H9 (cell line): Measurements from ENCODE around the gene SLC31A2. TPM values are rescaled to one million over a fixed set of nuclear protein-coding genes. Genes with fewer than 3 reads are reported as not detected.

Experiments
- DNase-seq: peaks from one replicate; pipeline ENCODE4 v3.0.0-alpha.2; 2017
- H2AFZ ChIP-seq: one replicate; pipeline ENCODE4 v1.6.1; 2013; ENCODE audit warnings: mild to moderate bottlenecking, low read length, control low read depth, moderate library complexity
- H2AK5ac ChIP-seq: 2 replicates; pipeline ENCODE4 v1.6.1; 2013; ENCODE audit warnings: low read length, control low read depth, mixed read lengths; ENCODE audit not compliant: insufficient read length
- H2BK120ac ChIP-seq: one replicate; pipeline ENCODE4 v1.6.1; 2013; ENCODE audit warnings: low read depth, mild to moderate bottlenecking, low read length, control low read depth, inconsistent platforms; ENCODE audit not compliant: poor library complexity, severe bottlenecking
- H2BK12ac ChIP-seq: 2 replicates; pipeline ENCODE4 v1.6.1; 2013; ENCODE audit warnings: low read length, control low read depth, mixed read lengths, low read depth; ENCODE audit not compliant: insufficient read length
- H2BK15ac ChIP-seq: 2 replicates; pipeline ENCODE4 v1.6.1; 2013; ENCODE audit warnings: low read depth, low read length, control low read depth
- H2BK20ac ChIP-seq: one replicate; pipeline ENCODE4 v1.6.1; 2013; ENCODE audit warnings: low read depth, mild to moderate bottlenecking, low read length, control low read depth, inconsistent platforms; ENCODE audit not compliant: poor library complexity, severe bottlenecking
- H2BK5ac ChIP-seq: 2 replicates; pipeline ENCODE4 v1.6.1; 2013; ENCODE audit warnings: low read length, control low read depth, mixed read lengths; ENCODE audit not compliant: insufficient read length
- H3K14ac ChIP-seq: 2 replicates; pipeline ENCODE4 v1.6.1; 2013; ENCODE audit warnings: low read length, control low read depth; ENCODE audit not compliant: insufficient read depth
- H3K18ac ChIP-seq: 2 replicates; pipeline ENCODE4 v1.6.1; 2013; ENCODE audit warnings: low read depth, mild to moderate bottlenecking, mixed read lengths, low read length, control low read depth; ENCODE audit not compliant: insufficient read length
- H3K23ac ChIP-seq: 2 replicates; pipeline ENCODE4 v1.6.1; 2013; ENCODE audit warnings: low read length, control low read depth, mixed read lengths, low read depth; ENCODE audit not compliant: insufficient read length
- H3K23me2 ChIP-seq: 2 replicates; pipeline ENCODE4 v1.6.1; 2013; ENCODE audit warnings: low read depth, mild to moderate bottlenecking, mixed read lengths, low read length, control low read depth; ENCODE audit not compliant: insufficient read length, poor library complexity, severe bottlenecking
- H3K27ac ChIP-seq: 2 replicates; pipeline ENCODE4 v1.5.1; 2013; ENCODE audit warnings: low read length, control low read depth, mixed read lengths, low read depth; ENCODE audit not compliant: insufficient read length
- H3K27me3 ChIP-seq: 2 replicates; pipeline ENCODE4 v1.6.1; 2013; ENCODE audit warnings: low read length, control low read depth, inconsistent platforms; ENCODE audit not compliant: insufficient read depth
- H3K4ac ChIP-seq: 2 replicates; pipeline ENCODE4 v1.6.1; 2013; ENCODE audit warnings: low read depth, mild to moderate bottlenecking, control low read depth, inconsistent platforms, low read length, moderate library complexity
- H3K4me1 ChIP-seq: 2 replicates; pipeline ENCODE4 v1.6.1; 2013; ENCODE audit warnings: low read length, control low read depth, inconsistent platforms; ENCODE audit not compliant: insufficient read depth
- H3K4me2 ChIP-seq: 2 replicates; pipeline ENCODE4 v1.6.1; 2013; ENCODE audit warnings: low read length, control low read depth, mixed read lengths; ENCODE audit not compliant: insufficient read length, insufficient read depth
- H3K56ac ChIP-seq: 2 replicates; pipeline ENCODE4 v1.6.1; 2013; ENCODE audit warnings: low read depth, mild to moderate bottlenecking, mixed read lengths, low read length, control low read depth; ENCODE audit not compliant: insufficient read length
- H3K79me1 ChIP-seq: 2 replicates; pipeline ENCODE4 v1.6.1; 2013; ENCODE audit warnings: low read depth, mild to moderate bottlenecking, moderate library complexity, low read length, control low read depth, inconsistent platforms; ENCODE audit not compliant: insufficient read depth, poor library complexity, severe bottlenecking
- H3K79me2 ChIP-seq: 2 replicates; pipeline ENCODE4 v1.6.1; 2013; ENCODE audit warnings: low read length, control low read depth, inconsistent platforms; ENCODE audit not compliant: insufficient read depth
- H3K9ac ChIP-seq: 2 replicates; pipeline ENCODE4 v1.6.1; 2013; ENCODE audit warnings: low read length, control low read depth, mixed read lengths; ENCODE audit not compliant: insufficient read length; ENCODE audit errors: extremely low read depth
- H3K9me3 ChIP-seq: one replicate; pipeline ENCODE4 v1.6.1; 2013; ENCODE audit warnings: low read depth, low read length, inconsistent platforms; ENCODE audit not compliant: control insufficient read depth
- H3T11ph ChIP-seq: one replicate; pipeline ENCODE4 v1.6.1; 2013; ENCODE audit warnings: mild to moderate bottlenecking, low read length, control low read depth, inconsistent platforms
- H4K20me1 ChIP-seq: one replicate; pipeline ENCODE4 v1.6.1; 2013; ENCODE audit not compliant: control insufficient read depth, insufficient read length, insufficient read depth
- H4K5ac ChIP-seq: 2 replicates; pipeline ENCODE4 v1.6.1; 2013; ENCODE audit warnings: low read depth, mild to moderate bottlenecking, mixed read lengths, low read length, control low read depth; ENCODE audit not compliant: insufficient read length
- H4K8ac ChIP-seq: replicated peaks from 2 replicates; pipeline ENCODE4 v1.6.1; 2013; ENCODE audit warnings: low read length, control low read depth, mixed read lengths, low read depth; ENCODE audit not compliant: insufficient read length
- H4K91ac ChIP-seq: 2 replicates; pipeline ENCODE4 v1.6.1; 2013; ENCODE audit warnings: low read depth, mild to moderate bottlenecking, moderate library complexity, mixed read lengths, low read length, control low read depth; ENCODE audit not compliant: insufficient read length
- H3K27ac Mint-ChIP-seq, 3 experiments: 2 replicates in 2 of 3; 3 replicates in 1 of 3; pipeline ENCODE4 v1.8.0; 2020 to 2021; ENCODE audit warnings: mixed read lengths in 3 of 3, mild to moderate bottlenecking in 1 of 3, moderate library complexity in 1 of 3
- H3K27me3 Mint-ChIP-seq: 2 replicates; pipeline ENCODE4 v1.8.0; 2021; ENCODE audit warnings: low read depth, mild to moderate bottlenecking, moderate library complexity, mixed read lengths
- H3K36me3 Mint-ChIP-seq, 3 experiments: 2 replicates in 2 of 3; 3 replicates in 1 of 3; pipeline ENCODE4 v1.8.0; 2020 to 2021; ENCODE audit warnings: low read depth in 3 of 3, mixed read lengths in 3 of 3; ENCODE audit not compliant: insufficient read depth in 1 of 3
- H3K4me1 Mint-ChIP-seq, 2 experiments: 2 replicates each; pipeline ENCODE4 v1.8.0; 2020; ENCODE audit warnings: mixed read lengths in 2 of 2
- H3K4me3 Mint-ChIP-seq, 2 experiments: 2 replicates in 1 of 2; 3 replicates in 1 of 2; pipeline ENCODE4 v1.8.0; 2020 to 2021; ENCODE audit warnings: mild to moderate bottlenecking in 2 of 2, mixed read lengths in 2 of 2, moderate library complexity in 1 of 2
- H3K9me3 Mint-ChIP-seq, 2 experiments: 2 replicates in 1 of 2; 3 replicates in 1 of 2; pipeline ENCODE4 v1.8.0; 2020; ENCODE audit warnings: mild to moderate bottlenecking in 2 of 2, mixed read lengths in 2 of 2, moderate library complexity in 1 of 2
- CTCF ChIP-seq: fragments of 200-600 bp; sonication (generic); conservative IDR thresholded peaks from 3 replicates; pipeline ENCODE4 v1.8.0; 2021; ENCODE audit warnings: antibody characterized with exemption, mild to moderate bottlenecking
- WGBS: extraction: QIAGEN DNeasy Blood & Tissue Kit; methylation state at CpG from one replicate; pipeline ENCODE4 v1.1.7; 2013; ENCODE audit warnings: missing lambda C conversion rate, low lambda C conversion rate, mixed read lengths; ENCODE audit not compliant: insufficient read length; ENCODE audit errors: extremely low coverage; 5-methylcytosine and 5-hydroxymethylcytosine counted together
- total RNA-seq: library from RNA; stranded (reverse); gene quantifications from 2 replicates; pipeline ENCODE4 v1.2.1, GENCODE V29; 2021

Gene SLC31A2
- total RNA-seq, 1 experiment from 2014 or later: 1.0 TPM

GRCh38 chr9:113125386-113126035 lies 25.3 kb upstream of the SLC31A2 start:
- no peak for DNase-seq
- Histone ChIP-seq H3K79me2 (no peaks in the 10 kb centered on the region), H3K23me2 (no peaks in the 10 kb centered on the region), H3K18ac (no peak overlapping the region), H2BK12ac (no peak overlapping the region), H3T11ph (no peak overlapping the region), H4K5ac (no peak overlapping the region), H3K9ac (no peak overlapping the region), H4K91ac (no peak overlapping the region), H3K23ac (no peak overlapping the region), H3K14ac (no peak overlapping the region), H3K4ac (no peak overlapping the region), H3K56ac (no peak overlapping the region), H2AK5ac (no peak overlapping the region), H3K79me1 (no peaks in the 10 kb centered on the region), H4K8ac (no peak overlapping the region), H3K27ac (no peak overlapping the region), H3K27me3 (no peaks in the 10 kb centered on the region), H2AFZ (no peak overlapping the region), H4K20me1 (no peaks in the 10 kb centered on the region), H2BK5ac (no peak overlapping the region), H2BK20ac (no peak overlapping the region), H2BK15ac (no peak overlapping the region), H2BK120ac (no peak overlapping the region), H3K9me3 (no peaks in the 10 kb centered on the region), H3K4me2 (no peak overlapping the region), H3K4me1 (no peaks in the 10 kb centered on the region)
- Mint-ChIP-seq H3K4me1 (peaks cover 0 to 6% of the 10 kb centered on the region in 2 experiments; a peak in 2 of 4 replicates), H3K4me3 (no peak overlapping the region), H3K9me3 (peaks cover 7 to 36% of the 10 kb centered on the region in 2 experiments; a peak in 4 of 5 replicates), H3K36me3 (no peaks in the 10 kb centered on the region; a peak in 1 of 7 replicates), H3K27me3 (peaks cover 10% of the 10 kb centered on the region), H3K27ac (no peak overlapping the region)
- no peak for TF ChIP-seq CTCF
- no CpG with 5 or more reads among the region's 4 CpGs for WGBS
